HG03139 (cell line): ENCODE measurements around the gene NCSTN.

Source experiments
- ATAC-seq: cut with Tn5 transposase; IDR thresholded peaks from one replicate; pipeline ENCODE4 v1.9.1; 2021; ENCODE audit not compliant: unreplicated experiment

NCSTN gene

DNA sequence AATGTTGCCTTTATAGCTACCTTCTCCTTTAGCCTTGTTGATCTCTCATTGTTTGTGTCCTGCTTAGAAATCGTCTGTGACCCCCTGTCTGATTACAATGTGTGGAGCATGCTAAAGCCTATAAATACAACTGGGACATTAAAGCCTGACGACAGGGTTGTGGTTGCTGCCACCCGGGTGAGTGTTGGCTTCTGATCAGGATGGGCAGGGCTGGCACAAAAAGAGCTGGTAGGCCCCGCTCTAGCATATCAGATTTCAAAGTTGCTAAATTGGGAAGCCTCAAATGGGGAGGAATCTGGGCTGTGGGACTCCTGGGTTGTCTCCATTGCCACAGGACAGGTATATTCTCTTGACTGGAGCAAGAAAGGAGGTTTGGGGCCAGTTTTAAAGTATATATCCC is 8.4 kb downstream of the NCSTN start:
- no peak for ATAC-seq

DNA sequence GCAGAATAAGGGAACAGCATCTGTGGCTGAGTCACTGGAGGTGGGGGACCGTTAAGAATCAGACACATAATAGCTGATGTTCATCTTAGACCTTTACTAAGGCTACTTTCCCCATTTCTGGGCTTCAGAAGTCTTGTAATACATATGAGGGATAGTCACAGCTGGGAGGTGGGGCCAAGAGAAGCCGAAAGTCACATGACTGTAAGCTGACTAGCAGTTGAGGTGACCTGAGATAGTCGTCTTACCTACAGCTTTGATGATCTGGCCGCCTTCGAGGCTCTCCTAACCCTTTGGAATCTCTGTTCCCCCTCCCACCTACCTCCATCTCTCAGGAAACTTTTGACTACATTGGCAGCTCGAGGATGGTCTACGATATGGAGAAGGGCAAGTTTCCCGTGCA is 9.4 kb downstream of the NCSTN start:
- ATAC-seq: no peak

DNA sequence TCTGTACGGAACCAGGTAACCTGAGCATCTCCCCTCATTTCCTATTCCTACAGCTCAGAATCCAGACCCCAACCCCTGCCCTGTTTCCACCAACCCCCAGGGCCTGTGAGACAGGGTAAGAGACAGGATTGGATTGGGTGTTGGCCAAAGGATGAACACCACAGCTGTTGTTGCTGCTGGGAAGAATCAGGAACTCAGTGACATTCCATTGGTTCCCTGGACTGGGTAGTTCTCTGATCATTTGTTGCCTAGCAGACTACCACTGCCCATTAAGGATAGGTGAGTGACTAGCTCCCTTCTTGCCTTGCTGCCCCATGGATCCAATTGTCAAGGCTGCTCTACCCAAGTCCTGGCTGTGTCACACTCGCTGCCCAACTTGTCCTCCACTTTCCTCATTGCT is 10.0 kb downstream of the NCSTN start:
- ATAC-seq: no peak

DNA sequence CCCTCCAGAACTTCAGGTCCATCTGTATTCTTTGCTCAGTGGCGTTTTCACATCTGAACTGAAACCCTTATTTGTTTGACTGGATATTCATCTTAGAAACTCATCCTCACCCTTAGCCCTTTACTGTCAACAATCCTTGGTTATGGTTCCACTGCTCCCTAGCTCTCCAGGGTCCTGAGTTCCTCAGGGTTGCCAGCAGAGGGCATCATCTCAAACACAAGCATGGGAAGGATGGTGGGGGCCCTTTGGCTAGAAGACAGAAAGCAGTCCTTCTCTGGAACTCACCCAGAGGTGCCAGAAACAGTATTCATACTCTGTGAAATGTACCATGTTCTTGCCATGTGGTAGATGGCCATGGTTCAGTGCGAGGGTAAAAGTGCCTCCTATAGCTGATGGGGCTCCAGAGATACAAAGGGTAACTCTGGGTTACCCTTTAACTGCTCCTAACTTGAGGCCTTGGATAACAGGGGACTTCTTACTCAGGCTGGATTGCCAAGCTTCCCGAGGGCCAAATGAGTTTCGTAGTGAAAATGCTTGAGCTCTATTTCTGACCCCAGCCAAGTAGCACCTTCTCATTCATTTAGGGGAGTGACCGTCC is 11.3 kb downstream of the NCSTN start:
- no peak for ATAC-seq

GRCh38 chr1:160357286-160358002 is 14.3 kb downstream of the NCSTN start:
- no peak for ATAC-seq

DNA sequence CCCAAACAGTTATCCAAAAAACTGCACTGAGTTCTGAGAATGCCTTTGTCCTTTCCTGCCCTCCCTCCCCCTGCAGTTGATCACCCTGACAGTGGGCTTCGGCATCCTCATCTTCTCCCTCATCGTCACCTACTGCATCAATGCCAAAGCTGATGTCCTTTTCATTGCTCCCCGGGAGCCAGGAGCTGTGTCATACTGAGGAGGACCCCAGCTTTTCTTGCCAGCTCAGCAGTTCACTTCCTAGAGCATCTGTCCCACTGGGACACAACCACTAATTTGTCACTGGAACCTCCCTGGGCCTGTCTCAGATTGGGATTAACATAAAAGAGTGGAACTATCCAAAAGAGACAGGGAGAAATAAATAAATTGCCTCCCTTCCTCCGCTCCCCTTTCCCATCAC is 14.9 kb downstream of the NCSTN start:
- ATAC-seq: no peak

DNA sequence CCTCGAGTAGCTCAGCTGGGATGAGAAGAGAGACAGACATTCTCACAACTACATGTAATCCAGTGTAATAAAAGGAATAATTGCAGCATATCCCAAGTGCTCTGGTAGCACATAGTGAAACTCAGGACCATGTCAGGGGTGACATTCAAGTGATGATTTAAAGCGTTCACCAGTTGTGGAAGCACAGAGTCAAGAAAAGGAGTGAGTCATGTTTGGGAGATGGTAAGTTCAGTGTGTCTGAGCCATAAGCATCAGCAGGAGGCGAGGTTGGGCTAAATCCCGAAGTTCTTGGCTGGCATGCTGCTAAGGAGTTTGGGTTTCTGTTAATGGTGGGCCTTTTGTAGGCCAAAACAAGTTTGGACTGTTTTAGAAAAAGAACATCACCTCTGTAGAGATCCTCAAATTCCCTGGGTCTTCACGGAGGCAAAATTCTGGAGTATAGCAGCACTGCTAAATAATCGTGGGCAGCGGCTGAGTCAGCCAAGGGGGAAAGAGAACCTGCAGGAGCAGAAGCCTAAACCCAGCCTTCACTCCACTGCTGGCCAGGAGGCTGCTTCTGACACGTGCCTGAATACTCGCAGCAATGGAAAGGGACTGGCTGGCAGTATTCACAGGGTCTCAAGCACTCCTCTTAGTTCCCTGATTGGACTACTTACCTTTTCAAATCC is 16.5 kb downstream of the NCSTN start:
- no peak for ATAC-seq

- no peak for ATAC-seq
These were observed 17.1 kb downstream of the NCSTN start for GRCh38 chr1:160360227-160360695.

DNA sequence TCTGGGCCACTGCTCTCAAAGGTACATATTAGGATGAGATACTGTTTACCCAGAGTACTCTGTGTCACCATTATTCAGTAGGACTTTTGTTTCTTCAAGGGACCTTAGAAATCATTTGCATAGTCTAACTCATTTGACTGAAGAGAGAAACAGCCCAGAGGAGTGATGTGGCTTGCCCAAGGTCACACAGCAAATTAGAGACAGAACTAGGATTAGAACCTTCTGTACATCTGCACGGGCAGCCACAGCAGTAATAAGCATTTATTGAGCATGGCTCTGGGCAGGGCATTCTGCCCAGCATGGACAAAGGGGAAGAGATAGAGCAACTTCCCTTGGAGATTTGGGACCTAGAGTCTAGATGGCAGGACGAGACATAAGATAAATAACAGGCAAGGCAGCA is 18.0 kb downstream of the NCSTN start:
- ATAC-seq: no peak

- no peak for ATAC-seq
These were observed 18.6 kb downstream of the NCSTN start for GRCh38 chr1:160361814-160362167.

DNA sequence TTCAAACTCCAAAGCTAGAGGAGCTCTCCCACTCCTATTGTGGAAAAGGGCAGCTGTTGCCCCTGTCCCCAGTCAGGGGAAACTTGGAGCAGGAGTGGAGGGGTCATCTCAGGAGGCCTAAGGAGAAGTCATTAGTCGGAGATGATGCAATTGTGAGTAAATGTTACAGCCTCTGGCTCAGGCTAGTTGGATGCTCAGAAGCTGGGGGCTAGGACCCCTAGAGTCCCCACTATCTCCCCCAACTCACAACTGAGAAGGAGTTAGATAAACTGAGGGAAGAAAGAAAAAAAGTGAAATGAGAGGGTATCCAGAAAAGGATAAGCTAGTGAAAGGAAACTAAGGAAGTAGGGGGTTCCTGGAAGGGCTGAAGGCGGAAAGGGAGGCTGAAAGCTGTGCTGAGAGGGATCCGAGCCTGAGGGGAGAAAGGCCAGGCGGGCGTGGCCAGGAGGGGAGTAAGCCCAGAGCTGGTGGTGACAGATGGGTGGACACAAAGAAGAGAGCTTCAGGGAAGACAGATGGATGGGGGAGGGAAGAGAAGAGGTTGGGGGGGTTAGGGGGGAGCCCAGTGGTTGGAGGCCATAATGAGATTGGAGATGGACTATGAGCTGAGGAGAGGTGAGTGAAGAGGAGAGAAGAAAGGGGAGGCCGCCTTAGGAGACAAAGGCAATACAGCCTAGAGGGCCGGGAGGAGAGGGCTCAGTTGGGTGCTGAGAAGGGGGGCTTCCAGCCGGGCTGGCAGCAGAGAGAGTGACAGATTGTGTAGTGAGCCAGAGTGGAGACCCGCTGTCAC is 19.2 kb downstream of the NCSTN start:
- no peak for ATAC-seq

DNA sequence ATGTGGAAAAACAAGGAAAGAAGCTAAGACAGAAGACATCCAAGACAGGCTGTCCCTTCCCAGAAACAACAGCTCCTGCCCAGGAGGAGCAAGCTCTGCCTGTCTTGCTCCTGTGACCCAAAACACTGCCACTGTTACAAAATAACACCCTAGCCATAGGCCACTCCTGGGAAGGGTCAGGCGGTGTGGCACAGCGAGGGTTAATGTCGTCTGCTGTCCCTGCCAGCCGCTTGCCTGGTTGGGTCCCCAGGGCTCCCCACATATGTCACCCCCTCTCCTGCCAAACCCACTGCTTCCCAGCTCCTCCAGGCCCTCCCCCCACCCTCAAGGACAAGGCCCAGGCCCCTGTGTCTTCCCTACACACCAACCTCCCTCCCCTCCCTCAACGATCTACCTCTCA is 19.8 kb downstream of the NCSTN start:
- no peak for ATAC-seq

DNA sequence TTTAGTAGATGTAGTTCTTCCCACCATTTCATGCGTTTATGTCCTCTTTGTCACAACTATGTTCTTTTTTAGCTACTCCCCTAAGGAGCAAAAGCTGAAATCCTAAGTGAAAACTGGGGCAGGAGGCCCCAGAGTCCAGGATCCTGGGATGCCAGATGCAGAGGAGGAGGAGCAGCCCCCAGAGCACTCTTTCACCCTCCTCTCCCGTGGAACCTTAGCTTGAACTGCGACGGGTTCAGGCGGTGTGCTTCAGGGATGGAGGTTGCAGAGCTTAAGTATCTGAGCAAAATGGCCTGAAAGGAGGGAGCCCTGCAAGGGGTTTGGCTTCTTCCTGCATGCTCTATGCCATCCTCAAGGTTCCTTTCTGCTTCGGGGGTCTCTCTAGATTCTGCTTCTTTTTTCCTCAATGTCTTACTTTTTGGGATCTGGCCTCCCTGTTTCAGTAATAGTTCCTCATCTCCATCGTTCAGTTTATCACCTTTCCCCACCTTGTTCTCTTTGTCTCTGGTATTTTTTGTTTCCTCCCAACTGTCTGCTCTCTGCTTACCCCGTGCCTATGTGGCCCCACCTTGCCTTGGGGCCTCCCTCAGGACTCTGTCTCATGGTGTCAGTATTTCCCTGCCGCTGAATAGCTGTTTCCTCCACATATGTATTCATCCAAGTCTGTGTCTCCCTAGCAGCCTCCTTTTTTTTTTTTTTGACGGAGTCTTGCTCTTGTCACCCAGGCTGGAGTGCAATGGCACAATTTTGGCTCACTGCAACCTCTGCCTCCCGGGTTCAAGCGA is 21.0 kb downstream of the NCSTN start:
- no peak for ATAC-seq

- ATAC-seq: no peak
These were observed 22.1 kb downstream of the NCSTN start for GRCh38 chr1:160365325-160365724.

DNA sequence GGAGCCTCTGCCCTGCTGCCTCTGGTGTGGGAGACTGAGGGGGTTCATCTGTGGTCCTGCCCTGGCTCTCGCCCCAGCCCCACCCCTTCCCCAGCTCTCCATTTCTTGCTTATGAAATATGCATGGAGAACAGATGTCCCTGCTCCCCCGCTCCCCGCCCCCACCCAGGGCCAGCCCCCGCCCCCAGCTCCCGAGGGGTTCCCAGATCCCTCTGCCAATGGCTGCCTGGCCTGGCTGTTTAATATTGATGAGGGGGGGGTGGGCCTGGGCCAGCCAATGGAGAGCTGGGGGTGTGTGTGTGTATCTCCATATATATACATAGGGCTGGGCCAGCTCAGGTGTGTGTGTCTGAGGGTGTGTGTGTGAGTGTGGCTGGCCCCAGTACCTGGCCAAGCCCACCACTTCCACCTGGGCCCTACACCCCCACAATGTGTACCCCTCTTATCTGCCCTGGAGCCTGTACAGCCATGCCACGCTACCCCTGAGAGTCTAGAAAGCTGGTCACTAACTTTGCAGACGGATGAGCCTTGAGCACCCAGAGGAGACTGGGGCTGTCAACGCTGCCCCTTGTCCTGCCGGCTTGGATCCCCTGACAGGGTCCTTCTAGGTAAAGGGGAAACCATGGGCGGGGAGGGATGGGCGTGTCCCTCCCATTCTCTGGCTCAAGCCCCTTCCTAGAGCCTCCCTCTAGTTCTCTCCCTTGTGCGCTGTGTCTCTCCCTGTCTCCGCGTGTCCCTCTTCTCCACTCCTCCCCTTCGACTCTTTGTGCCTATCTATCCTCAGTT is 23.7 kb downstream of the NCSTN start, which contains the start of gene NHLH1:
NHLH1 (plus strand) TSS at position 341 of the 785 bp plus-strand sequence. CDS start 3,661 bp downstream, outside the sequence.
- ATAC-seq: no peak

DNA sequence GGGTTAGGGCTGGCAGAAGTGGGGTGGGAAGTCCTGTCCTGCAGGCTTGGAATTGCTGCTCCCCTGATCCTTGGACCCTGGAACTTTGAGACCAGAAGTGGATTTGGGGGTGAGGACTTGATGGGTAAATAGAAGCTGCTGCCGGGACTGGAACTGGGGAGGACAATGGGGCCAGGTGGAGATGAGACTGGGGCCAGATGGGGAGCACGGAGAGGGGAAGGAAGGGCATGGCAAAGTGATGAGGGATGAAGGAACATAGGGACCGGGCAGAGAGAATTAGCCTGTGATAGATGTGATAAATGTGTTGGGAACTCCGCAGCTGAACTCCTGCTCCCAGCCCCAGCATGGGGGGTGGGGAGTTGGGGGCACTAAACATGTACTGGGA is 24.3 kb downstream of the NCSTN start:
- ATAC-seq: no peak

GRCh38 chr1:160367934-160368923 is 25.0 kb downstream of the NCSTN start:
- no peak for ATAC-seq

- ATAC-seq: no peak
These were observed 25.9 kb downstream of the NCSTN start for GRCh38 chr1:160369087-160369486.
